DMS153 treated with DMSO at 0.1 percent for 48 hours (cell line): ENCODE results near the gene RALGPS2.
A peak's percentile ranks its signal among the peaks of the same experiment; 100 is the strongest.
"Not testable (repeated sequence)": the region's sequence is repeated elsewhere in the genome, so short reads cannot be mapped to it uniquely, and the experiment has no call there.

ENCODE experiments used
- DNase-seq: peaks from one replicate; lab custom pipeline; 2025; ENCODE audit not compliant: unreplicated experiment; lab: John Stamatoyannopoulos, UW

Gene RALGPS2

DNA sequence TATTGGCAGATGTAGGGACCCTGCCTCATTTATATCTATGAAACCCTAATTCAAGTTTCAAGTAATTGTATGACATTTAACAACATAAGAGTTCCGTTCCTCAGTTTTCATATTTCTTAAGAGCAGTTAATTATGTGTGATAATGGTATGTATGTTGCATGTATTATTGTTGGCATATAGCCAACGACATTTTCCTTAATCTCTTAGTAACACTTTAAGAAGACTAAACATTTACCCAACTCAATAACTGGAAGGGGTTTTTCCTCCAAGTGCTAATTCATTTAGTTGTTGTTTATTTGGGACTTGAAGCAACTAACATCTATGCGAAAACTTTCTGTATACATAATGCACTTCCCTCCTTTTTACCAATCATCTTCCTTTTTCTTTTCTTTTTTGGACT, 1.5 kb upstream of the RALGPS2 start:
- DNase-seq = no peak

DNA sequence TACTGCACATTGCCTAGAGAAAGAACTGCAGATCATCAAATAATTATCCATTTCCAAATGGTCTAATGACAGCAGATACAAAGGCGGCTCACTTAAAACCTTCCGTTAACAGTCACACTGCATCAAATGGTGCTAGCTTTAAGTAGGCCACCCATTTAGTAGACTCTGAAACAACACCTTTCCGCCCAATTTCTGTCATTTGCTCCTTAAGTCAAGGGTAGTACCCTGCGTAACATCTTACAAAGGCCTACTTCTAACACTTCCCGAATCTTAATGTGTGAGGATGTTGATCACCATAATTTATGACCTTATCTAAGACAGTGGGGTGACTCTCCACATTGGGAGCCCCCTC, 692 bp upstream of the RALGPS2 start:
- no peak for DNase-seq

DNA sequence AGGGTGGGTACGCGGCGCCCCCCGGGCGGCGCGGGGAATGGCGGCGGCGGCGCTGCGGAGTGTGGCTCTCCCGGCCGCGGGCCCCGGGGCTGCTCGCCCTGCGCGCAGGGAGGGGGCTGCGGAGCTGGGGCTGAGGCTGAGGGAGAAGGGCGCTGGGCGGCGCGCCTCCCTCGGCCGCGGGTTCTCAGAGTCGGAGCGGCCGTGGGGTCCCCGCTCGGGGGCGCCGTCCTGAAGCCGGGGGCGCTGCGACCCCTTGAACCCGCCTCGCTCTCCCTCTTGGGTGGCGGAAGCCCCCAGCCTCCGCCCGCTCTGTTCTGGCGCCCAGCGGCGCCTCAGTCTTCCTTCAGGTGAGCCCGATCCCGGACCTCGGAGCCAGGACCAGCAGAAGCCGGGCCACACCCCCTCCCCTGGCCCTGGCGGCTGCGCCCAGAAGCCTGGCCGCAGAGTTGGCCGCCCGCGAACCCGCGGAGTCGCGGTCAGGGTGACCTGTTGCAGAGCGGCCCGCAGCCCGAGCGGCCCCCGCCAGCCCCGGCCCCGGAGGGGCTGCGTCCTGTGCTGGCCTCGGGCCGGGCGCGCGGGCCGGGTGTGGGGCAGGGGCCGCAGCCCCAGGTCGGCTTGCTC, 532 bp downstream of the RALGPS2 start:
- no peak for DNase-seq

DNA sequence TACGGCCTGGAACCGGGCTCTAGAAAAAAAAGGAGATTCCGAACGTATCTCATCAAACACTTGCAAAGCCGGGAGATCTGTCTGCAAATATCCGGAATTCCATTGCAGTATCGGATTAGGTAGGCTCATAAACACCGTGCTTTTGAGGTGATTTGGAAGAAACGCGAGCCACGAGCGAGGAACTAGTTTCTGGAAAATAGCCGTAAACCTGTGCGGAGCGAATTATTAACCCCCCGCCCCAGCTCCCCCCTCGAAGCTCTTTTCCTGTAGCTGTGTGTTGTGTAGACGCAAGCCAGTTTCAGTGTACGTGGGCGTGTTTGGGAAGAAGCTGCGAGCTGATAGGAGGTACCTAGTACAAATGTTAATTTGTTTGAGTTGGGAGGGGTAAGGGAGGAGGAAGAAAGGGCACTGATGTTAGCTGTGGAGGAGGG, 1.1 kb downstream of the RALGPS2 start:
- peak; percentile 49 for DNase-seq

DNA sequence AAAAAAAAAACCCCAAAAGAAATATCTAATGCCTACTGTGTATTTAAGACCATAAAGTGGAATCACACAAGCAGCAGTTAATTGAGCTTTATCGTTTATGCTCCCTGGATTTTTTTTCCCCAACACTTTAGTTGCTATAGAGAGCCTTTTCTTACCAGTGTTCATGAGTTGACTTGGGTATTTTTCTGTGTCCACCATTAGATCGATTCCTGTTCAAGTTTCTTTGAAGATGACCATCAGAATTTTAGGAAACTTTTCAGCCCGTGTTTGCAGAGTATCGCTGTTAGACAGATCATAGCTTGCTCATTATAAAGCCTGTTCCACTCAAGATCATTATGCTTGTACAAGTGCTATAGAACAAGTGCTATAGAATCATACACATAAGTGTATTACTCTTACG, 1.5 kb downstream of the RALGPS2 start:
- DNase-seq = no peak

DNA sequence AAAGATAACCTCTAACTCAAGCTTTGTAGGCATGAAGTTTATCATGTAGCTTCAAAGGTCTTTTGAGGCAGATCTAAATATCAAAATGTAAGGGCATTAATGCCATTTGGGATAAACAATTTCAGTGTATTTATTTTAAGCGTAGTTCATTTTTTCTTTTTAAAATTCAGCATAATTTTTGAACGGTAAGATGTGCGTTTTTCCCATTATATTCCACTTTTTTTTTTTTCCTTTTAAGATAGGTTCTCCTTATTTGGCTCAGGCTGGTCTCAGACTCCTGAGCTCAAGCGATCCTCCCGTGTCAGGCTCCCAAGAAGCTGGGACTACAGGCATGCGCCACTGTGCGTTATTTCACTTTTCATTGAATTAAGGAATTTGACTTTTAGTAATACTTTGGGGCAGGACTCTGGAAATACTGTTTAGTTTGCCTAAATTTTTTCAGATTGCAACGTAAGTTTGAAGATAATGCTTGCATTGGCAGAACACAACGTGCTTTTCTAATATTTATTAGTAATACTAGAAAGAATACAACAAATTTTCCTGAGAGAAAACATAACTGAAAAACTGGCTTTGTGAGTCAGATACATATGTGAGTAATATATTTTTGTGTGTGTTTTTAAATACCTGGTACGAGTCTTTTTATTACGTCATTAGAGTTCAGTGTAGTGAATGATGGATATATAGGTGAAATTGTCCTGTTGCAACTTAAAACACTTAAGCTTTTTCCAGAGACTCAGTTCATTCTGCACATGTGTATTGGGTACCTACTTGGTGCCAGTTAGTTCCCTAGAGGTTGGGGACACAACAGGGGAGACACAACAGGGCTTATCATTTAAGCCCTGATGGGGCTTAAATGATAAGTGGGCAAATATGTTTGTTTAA, 2.2 kb downstream of the RALGPS2 start:
- DNase-seq = no peak

DNA sequence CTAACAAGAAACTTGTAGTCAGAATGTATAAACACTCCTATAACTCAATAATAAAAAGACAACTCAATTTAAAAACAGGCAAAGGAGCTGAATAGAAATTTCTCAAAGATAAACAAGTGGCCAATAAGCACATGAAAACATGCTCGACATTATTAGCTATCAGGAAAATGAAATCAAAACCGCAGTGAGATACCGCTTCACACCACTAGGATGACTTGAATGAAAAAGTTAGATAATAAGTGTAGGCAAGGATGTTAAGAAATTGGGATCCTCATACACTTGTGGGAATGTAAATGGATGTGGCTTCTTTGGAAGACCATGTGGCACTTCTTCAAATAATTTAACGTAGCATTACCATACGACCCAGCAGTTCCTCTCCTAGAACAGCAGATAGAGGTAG, 8.9 kb downstream of the RALGPS2 start:
- DNase-seq = no peak

DNA sequence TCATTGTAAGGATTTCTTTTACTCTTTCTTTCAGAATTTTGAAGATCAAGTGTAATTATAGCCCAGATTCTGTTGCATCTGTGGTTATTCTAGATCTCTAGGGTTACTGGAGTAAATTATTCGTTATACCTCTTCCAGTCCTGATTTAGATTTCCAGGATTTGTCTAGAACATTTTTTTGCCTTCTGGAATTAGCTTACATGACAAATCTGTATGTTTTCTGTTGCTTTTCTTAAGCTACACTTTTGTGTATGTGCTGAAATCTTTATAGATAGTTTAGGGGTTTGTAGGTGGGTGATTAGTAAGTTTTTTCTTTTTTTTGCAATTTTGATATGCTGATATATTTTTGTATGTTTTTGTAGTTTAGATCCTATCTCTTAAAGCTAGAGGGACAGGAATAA, 13.7 kb downstream of the RALGPS2 start:
- DNase-seq = no peak

DNA sequence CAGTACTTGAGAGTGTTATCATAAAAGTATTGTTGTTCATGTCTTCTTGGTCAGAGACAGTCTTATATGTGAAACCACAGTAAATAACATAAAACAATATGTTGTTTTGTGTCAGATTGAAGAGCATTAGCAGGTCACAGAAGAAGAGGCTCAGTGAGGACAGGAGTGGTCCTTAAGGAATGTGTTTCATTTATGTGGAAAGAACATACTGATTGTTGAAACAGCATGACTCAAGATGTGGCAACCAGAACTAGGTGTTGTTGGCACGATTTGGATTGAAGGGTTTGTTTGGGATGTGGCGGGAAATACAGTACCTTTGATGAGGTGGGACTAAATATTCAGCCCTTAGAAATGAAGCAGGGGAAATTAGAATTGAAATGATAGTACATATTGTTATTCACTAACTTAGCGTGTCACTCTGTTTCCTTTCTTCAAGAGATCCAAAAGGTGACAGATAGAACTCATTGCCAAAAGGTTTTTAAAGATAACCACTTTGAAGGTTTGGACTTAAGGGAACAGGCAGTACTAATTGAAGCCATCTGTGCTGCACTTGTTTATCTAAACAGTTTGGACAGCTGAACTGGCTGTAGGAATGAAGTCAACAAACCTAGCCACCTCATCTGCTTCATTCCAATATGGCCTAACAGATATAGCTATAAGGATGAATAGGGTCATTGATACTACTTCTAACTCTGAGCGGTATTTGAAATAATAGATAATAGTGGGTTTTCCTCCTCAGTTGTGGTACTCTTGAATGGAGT, 14.4 kb downstream of the RALGPS2 start:
- no peak for DNase-seq

DNA sequence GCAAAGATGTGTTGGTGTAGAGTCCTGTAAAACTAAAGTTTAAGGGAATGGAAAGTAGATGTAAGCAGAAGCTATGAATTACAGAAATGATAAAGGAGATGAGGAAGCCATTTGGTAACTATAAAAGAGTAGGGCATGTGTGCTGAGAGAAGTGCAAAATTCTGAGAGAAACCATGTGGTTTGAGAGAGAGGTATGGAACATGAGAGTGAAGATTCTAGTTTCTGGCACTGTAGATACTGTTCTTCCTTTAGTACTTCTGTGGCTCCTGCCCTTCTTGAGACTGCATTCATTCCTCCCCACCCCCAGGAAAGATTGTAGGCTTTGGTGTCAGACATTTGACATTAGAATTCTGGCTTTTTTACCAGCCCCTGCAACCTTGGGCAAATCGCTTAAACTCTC, 15.4 kb downstream of the RALGPS2 start:
- no peak for DNase-seq

DNA sequence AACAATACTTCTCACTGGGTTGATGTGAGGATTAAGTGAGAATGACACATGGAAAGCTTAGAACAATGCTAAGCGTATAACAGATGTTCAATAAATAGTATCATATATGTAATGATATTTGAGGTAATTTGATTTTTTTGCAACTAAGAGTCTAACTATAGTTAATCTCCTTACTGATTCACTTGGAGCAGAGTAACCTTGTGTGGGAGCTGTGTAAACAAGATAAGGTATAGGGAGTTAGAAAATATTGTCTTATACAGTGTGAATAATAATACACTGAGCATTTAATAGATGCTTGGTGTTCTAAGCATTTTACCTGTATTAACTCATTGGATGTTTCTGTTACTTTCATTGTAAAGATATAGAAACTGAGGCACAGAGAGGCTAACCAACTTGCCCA, 15.9 kb downstream of the RALGPS2 start:
- DNase-seq = no peak

DNA sequence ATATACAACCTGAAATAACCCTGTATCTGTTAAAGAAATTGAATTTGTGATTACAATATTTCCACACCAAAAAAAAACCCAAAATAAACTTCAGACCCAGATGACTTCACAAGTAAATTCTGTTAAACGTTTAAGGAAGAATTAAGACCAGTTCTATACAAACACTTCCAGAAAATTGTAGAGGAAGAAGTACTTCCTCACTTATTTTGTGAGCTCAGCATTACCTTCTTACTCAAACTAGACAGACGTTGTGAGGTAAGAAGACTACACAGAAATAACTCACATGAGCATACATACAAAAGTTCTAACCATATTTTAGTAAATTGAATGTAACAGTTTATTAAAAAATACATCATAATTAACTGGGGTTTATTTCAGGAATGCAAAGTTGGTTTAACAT, 18.8 kb downstream of the RALGPS2 start:
- DNase-seq = no peak

DNA sequence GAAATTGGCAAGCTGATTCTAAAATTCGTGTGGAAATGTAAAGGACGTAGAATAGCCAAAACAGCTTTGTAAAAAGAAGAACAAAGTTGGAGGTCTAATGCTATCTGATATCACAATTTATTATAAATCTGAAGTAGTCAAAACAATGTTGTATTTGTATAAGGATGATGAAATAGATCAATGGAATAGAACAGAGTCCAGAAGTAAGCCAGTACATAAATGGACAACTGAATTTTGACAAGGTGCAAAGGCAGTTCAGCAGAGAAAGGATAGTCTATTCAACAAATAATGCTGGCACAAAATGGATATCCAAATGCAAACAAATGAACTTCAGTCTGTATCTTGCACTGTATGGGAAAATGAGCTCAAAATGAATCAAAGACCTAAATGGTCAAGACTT, 20.2 kb downstream of the RALGPS2 start:
- no peak for DNase-seq

DNA sequence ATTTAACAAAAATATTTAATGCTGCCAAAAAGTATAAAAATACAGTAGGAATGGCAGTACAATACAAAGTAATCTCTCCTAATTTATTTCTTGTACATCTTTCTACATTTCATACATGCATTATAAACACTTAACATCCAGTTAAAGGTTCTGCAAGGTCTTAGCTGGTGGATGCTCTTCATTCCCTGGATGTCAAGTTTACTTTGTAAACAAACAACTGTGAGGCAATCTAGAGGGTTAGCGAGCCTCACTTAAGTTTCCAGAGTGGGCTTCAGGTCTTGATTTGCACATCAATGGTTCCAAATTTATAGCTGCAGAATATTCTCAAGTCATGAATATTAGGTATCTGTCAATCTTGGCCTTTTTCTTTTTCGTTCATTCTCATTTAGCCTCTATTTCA, 21.3 kb downstream of the RALGPS2 start:
- no peak for DNase-seq

DNA sequence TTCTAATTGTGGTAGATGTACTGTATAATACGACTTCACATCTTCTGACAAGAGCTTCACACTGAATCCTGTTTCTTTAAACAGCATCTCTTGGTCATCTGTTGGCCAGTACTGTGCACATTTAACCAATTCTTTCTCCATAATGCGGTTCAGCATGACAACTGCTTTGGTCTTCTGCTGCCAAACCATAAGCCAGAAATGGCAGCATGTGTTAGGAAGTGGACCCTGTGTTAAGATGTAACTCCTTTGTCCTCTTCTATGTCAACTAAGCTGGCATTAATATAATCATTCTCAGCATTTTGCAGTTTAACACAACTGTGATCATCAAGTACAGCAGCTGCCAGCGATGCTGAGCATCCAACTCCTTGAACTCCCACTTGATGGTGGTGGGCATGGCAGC, 22.3 kb downstream of the RALGPS2 start:
- DNase-seq = not testable (repeated sequence)

DNA sequence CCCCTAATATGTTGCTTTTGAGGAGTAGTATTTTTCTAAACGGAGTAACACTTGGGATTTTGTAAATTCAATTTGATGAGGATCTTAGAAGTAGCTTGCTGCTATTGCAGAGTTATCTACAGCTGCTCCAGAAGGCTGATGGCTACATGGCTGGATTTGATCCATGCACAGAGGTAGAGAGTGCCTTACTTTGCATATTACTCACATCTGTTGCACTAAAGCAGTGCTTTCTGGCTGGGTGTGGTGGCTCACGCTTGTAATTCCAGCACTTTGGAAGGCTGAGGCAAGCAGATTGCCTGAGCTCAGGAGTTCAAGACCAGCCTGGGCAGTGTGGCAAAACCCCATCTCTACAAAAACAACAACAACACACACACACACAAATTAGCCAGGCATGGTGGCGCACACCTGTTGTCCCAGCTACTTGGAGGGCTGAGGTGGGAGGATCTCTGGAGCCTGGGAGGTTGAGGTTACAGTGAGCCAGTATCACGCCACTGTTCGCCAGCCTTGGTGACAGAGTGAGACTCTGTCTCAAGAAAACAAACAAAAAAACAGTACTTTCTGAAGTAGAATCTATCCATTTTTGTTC, 24.6 kb downstream of the RALGPS2 start:
- no peak for DNase-seq

DNA sequence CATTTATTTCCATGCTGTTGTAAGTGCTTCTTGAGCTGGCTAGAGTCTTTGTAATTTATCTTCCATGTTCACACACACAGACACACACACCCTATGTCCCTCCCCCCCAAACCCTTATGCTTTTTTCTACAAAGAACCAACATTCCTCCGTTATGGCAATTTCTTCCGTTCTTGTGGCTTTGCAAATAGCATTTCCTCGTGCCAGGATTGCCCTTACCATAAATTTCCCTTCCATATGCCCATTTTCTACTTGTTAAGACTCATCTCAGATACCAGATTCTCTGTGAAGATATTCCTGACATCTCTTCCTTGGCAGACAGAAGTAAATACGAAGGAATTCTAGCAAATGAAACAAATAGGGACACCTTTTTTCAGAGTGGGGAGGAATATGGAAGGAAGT, 26.0 kb downstream of the RALGPS2 start:
- no peak for DNase-seq

DNA sequence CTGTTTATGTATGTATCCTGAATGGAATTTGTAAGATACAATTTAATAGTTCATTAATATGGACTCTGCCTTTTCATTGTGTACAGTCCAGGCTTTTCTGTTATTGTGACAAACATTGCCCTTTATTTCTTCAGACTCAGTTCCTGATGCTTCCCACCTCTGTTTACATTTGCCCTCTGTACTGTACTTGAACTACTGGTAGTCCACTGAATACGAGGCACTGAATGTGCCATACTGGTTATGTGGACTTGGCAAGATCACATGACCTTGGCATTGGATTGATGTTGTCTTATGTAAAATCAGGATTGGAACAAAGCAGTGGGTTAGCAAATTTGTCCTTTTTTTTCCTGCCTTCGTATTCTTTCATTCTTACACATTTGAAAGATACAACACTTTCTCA, 27.8 kb downstream of the RALGPS2 start:
- DNase-seq = no peak

DNA sequence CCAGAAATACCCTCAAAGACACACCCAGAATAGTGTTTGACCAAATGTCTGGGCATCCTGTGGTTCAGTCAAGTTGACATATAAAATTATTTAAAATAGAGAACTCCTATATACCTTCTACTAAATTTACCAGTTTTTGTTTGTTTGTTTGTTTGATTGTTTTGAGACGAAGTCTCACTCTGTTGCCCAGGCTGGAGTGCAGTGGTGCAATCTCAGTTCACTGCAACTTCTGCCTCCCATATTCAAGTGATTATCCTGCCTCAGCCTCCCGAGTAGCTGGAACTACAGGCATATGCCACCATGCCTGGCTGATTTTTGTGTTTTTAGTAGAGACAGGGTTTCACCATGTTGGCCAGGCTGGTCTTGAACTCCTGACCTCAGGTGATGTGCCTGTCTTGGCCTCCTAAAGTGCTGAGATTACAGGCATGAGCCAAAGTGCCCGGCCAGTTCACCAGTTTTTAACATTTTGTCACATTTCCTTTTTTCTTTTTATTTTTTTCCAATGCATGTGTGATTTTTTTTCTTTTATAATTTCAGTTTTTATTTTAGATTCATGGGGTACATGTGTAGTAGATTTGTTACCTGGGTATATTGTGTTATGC, 29.7 kb downstream of the RALGPS2 start:
- DNase-seq = not testable (repeated sequence)

DNA sequence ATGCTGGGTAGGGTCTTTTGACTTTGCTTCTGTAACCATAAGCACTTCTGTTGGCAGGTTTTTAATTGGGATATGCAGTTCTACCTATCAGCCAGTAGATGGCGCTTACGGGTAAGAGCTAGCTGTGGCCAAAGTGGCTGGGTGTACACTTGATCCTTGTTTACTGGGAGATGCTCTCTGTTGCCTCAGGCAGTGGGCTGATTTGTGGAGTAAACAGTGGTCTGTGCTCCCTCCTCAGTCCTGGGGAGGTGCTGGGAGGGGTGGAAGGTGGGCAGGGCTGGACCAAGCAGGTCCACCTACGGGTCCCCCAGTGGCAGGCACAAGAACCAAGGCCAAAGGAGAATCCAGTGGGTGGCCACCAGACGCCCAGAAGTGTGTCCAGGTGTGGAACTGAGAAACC, 43.4 kb downstream of the RALGPS2 start:
- DNase-seq = peak; percentile 44

DNA sequence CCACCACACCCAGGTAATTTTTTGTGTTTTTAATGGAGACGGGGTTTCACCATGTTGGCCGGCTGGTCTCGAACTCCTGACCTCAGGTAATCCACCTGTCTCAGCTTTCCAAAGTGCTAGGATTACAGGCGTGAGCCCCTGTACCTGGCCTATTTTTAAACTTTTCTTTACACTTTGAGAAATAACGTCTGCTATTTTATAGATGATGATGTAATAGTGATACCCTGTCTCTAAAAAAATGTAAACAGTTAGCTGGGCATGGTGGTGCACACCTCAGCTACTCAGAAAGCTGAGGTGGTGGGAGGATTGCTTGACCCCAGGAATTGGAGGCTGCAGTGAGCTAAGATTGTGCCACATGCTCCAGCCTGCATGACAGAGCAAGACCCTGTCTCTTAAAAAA, 47.9 kb downstream of the RALGPS2 start:
- DNase-seq = no peak
